GM19395 (cell line): ENCODE results near the gene GTF2H1.

Experiments
- ATAC-seq: cut with Tn5 transposase; IDR thresholded peaks from one replicate; pipeline ENCODE4 v1.9.1; 2021; ENCODE audit warnings: mild to moderate bottlenecking, moderate library complexity; ENCODE audit not compliant: unreplicated experiment

GTF2H1 gene

DNA sequence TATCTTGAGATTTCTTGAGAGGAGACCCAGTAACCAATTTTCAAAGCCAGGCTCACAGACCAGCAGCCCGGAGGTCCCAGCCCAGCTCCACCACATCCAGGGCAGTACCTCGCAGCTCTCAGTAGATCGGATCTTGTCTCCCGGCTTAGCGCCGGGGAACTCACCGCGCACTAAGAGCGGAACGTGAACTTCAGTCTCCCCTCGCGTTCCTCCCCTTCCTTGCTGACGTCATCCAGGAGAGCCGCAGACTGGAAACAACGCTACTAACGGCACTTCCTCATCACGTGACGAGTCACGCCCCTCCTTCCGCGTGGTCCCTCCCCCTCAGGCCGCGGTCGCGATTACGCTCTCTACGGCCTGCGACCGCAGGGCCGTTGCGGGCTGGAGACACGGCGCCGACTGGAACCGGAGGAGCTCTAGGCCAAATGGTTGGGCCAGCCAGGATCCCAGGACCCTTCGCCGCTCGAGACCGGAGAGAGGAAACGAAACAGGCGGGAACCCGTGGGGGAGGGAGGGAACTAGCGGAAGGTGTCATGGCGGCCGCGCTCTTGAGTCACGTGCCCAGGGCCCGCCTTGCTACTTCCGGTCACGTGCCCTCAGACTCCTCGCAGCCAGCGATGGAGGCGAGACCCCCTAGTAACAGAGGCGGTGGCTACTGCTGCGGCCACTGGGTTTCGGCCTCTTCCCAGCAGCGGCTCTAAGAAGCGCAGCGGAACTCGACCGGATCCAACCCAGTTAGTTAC is at the start of gene GTF2H1, which contains the start of gene HPS5:
Gene GTF2H1, plus strand, starts transcription at position 599 of the 743 bp plus-strand sequence. CDS start 10,508 bp downstream, outside the sequence.
Gene HPS5, minus strand, starts transcription at position 172 of the 743 bp plus-strand sequence. CDS start 4,282 bp downstream, outside the sequence.
- peak; percentile 90 for ATAC-seq

DNA sequence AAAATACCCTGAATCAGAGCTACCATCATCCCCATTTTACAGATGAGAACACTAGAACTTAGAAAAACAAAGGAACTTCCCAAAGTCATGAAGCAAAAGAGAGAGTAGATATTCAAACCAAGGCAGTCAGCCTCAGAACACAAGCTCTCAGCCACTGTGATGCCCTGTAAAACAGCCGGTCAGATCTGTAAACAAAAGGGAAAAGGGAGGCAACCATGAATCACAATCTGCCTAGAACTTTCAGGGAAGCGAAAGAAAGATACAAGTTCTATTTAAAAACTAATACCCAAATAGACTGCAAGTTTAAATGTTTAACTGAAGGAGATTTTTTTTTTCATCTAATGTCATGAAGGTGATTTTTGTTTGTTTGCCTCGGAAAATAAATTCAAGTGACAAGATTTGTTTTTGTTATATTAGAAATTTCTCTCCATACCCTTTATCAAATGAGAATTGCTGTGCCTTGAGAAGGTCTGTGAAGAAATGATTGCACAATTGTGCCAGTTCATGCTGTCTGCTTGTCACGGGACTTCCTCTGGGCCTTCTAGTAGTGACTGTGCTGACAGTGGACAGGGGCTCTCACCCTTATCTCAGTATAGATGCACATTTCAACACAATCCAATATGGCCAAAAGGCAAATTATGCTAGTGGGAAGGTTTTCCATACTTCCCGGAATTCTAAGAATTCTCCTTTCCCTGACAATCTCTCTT is 44.6 kb upstream of the GTF2H1 start:
- ATAC-seq: no peak

DNA sequence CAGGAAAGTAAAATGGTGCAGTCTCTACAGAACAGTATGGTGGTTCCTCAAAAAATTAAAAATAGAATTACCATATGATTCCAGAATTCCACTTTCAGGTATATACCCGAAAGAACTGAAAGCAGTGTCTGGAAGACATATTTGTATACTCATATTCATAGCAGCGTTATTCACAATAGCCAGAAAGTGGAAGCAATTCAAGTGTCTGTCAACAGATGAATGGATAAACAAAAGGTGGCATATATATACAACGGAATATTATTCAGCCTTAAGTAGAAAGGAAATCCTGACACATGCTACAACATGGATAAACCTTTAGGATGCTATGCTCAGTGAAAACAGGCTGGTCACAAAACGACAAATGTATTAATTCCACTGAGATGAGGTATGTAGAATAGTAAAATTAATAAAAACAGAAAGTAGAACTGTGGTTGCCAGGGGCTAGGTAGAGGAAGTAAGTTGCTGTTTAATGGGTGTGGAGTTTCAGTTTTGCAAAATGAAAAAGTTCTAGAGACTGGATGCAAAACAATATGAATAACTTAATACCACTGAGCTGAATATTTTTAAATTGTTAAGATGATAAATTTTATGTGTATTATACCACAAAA is 41.8 kb upstream of the GTF2H1 start:
- peak; percentile 92 for ATAC-seq

DNA sequence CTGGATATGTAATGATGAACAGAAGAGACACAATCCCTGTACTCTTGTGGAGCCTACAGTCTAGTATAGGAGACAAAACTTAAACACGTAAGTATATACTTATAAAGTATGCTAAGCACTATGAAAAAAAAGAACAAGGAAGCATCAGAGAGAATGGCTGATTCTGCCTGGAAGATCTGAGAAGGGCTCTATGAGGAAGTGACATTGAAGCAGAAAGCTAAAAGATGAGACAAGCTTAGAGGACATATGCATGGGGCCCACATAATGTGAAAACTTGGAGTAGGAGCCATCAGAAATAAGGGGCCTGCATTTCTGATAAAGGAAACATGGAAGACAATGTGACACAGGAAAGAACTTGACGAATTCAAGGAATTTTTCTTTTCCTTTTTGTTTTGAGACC is 39.7 kb upstream of the GTF2H1 start:
- ATAC-seq: no peak

DNA sequence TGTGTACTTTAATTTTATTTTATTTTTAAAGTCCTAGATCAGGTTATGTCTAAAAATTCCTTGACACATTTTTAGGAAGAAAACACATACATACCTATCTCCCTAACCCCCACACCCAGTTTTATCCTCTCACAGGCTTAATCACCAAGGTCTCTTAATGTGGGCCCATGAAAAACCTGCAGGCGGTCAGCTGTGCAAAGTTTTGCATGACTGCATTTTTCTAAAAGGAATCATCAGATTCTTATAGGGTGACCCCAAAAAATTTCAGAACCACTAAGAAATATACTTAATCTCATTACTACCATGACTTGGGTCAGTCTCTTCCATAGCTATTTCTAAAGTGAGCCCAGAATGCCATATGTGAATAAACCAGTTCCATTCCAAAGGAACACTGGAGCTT is 36.5 kb upstream of the GTF2H1 start:
- no peak for ATAC-seq

DNA sequence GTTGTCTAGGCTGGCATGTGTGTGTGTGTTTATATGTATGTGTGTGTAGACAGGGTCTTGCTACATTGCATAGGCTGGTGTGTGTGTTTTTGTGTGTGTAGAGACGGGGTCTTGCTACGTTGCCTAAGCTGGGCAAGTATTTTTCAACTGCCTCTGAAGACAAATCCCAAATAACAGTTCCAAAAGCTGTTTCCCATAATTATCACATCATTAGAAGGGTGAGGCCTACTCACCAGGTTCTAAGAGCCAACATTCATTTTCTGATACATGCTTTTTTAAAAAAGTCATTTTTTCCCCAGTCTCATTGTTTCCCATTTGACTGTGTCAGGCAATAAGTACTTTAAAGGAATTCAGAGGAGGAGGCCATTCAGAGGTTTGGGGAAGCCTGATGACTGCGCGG is 33.5 kb upstream of the GTF2H1 start:
- no peak for ATAC-seq

DNA sequence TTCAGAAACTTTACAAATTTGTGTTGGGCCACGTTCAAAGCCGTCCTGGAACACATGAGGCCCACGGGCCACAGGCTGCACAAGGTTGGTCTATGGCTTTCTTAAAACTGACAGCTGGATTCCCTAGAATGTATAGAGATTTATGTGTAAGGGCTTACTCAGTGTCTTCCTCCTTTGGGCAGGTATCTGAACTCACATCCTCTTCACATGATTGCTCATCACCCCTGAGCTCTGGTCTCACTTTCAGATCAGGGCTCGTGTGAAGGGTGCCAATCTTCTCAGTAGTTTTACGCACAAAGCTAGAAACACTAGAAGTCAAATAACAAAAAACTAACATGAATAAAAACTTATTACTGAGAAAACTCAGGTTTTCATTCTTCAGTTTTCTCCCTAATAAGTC is 27.5 kb upstream of the GTF2H1 start:
- peak; percentile 88 for ATAC-seq

DNA sequence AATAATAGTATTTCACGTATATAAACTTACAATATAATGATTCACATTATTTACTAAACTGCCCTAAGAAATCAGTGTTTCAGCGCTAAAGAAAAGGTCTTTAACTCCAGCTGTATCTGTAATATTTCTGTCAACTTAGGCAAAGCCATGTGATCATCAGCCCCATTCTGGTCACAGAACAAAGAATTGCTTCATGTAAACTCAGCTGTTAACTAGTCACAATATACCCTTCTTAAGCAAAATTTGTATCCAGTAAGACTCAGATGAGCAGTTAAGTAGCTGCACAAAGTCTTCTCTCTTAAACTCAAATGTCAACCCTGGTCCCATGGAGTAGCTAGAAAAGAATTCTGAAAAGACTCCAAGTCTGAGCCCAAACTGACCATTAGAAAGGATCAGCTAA is 27.1 kb upstream of the GTF2H1 start:
- no peak for ATAC-seq

DNA sequence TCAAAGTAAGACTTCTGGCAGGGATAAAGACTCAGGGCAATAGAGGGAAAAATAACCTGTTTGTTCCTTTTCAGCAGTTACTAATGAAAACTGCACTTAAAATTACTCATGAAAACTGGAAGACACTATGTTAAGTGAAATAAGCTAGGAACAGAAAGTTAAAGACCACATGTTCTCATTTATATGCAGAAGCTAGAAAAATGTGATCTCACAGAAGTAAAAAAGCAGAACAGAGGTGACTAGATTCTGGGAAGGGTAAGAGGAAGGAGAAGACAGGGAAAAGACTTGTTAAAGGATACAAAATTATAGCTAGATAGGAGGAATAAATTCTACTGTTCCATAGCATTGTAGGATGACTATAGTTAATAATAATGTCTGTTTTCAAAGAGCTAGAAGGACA is 22.6 kb upstream of the GTF2H1 start:
- no peak for ATAC-seq

DNA sequence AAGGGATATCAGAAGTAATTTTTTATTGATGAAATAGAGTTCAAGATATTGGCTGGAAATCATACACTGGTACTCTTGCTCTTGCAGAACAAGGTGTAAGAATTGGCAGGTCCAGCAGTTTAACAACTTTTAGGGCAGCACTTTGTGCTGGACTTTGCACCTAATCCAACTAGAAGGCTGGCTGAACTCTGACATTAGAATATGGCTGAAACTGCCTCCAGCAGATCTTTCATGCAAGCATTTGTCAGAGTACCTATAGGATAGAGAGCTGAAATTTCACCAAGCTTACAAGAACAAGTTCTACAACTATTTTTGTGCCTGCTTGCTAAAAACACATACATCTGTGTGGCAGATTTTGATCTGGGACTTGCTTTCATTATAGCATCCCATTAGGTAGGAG is 17.6 kb upstream of the GTF2H1 start:
- ATAC-seq: no peak

DNA sequence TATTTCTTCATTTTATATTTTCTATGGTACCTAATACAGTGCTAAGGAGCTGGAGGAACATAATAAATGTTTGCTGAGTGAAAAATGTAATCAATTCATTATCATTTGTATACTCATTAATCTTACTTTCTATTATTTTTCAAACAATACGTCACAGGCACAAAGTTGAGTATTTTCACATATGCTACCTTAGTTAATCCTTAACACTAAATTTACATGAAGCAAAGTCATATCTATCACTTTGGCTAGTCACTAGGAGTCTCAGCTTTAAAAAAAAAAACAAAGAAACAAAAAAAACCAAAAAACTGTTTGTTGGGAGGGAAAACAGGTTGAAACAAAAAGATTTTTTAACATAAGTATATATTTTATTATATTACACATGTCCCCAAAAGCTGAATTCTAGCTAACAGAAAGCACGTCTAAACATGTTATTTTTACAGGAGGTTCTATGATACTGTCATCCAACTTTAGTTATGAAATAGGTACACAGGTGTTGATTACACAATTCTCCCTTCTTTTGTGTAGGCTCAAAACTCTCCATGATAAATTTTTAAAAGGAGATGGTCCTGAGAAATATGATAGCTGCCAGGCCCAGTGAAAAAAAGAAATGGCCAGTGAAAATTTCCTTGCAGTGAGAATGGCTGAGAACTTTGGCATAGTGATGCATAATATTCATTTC is 14.8 kb upstream of the GTF2H1 start:
- no peak for ATAC-seq

DNA sequence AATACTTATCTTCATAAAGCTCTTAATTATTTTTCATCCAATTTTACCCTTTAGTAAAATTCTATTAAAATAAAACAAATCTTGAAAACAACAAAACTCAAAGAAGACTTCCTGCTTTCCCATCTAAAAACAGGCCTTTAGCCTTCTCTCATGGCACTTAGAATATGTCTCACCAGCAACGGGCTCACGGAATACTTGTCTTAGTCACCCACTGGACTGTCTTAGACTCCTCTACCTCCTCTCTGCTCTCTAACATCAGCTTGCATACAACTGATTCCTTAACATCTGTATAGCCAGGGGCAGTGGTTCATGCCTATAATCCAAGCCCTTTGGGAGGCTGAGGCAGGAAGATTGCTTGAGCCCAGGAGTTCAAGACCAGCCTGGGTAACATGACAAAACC is 14.1 kb upstream of the GTF2H1 start:
- no peak for ATAC-seq

DNA sequence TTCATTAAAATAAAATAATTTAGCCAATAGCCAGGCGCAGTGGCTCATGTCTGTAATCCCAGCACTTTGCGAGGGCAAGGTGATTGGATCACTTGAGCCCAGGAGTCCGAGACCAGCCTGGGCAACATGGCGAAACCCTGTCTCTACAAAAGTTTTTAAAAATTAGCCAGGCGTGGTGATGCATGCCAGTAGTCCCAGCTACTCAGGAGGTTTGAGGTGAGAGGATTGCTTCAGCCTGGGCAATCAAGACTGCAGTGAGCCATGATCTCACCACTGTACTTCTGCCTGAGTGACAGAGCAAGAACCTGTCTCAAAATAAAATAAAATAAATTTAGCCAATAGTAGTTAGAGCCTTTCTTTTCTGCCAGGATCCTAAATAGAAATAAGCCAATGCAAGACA is 12.7 kb upstream of the GTF2H1 start:
- no peak for ATAC-seq

DNA sequence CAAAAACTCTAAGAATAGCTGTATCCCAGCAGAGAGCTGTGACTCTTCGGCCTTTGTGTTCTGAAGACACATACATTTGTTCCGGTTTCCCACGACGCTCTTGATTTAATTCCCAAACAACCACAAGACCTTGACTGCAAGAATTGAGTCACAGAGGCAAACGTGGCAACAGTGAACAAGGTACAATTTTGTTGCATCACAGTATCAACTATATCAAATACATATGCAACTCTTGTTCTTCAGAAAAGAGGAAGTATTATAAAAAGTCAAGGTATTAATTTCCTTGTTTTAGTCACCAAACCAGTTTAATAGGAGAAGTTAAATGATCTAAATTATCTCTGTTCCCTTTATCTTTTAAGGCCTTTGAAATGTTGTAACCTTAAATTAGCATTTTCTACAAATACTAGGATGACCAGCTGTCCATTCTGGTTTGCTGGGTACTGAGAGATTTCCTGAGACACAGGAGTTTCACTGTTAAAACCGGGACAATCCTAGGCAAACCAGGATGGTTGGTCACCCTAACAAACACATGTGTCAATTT is 11.5 kb upstream of the GTF2H1 start:
- peak; percentile 66 for ATAC-seq

DNA sequence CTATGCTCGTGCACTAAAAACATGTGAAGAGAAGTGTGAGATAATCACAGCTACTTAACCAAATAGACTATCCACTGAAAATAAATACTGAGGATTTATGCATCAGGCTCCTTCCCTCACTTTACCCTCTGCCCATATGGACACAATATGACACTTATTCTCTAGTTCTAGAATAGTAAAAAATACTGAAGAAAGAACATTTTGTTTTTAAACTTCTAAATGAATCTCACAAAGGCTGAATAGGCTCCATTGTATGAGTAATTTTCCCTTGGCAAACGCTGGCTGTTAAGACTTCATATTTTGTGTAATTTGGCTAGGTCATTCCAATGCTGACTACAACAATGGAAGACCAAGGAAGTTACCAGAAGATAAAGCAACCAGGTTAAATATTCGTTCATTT is 10.4 kb upstream of the GTF2H1 start:
- no peak for ATAC-seq

DNA sequence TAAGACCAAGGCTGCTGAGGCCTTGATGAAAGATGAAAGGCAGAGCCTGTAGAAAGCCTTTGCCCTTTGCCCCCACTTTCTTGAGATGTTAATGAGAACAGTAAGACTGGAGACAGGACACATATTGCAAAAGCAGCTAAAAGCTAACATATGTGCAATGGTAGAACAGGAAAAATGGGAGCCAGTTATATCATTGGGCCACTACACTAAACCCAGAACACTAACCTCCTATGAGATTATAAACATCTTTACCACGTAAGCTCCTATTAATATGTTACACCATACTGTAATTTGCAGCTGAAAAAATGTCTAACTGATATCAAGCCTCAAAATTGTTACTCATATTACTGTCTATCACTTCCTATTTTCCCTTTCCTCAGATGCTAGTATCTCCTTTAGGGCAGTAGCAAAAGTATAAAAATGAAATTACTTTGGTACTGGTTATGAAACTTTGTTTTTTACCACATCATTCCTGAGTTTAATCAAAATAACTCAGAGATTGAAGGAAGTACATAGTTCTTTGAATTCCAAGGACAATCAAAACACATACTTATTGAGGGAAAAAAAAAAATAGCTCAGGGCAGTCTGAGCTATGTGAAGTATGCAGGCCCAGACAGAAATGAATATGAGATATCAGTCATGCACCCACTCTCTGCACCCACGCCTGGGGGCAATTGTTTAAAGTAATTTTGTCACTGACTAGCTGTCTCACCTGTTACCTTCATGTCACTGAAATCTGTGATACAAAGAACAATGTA is 9.5 kb upstream of the GTF2H1 start:
- no peak for ATAC-seq

DNA sequence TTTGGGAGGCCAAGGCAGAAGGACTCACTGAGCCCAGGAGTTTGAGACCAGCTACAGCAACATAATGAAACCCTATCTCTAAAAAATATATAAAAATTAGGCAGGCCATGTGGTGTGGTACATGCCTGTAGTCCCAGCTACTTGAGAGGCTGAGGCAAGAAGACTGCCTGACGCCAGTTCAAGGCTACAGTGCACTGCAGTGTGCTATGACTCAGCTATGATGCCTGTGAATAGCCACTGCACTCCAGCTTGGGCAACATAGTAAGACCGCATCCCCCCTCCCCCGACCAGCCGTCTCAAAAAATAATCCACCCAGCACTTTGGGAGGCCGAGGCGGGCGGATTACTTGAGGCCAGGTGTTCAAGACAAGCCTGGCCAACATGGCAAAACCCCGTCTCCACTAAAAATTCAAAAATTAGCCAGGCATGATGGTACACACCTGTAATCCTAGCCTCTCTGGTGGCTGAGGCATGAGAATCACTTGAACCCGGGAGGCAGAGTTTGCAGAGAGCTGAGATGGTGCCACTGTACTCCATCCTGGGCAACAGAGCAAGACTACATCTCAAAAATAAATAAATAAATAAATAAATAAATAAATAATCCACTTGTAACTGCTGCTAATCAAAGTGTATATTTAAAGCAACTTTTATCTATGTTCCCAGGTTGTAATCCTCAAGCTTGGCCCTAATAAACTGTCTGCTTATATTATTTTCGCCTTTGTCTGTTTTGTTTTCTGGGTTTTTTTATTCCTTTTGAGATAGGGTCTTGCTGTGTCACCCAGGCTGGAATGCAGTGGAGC is 8.2 kb upstream of the GTF2H1 start:
- no peak for ATAC-seq

DNA sequence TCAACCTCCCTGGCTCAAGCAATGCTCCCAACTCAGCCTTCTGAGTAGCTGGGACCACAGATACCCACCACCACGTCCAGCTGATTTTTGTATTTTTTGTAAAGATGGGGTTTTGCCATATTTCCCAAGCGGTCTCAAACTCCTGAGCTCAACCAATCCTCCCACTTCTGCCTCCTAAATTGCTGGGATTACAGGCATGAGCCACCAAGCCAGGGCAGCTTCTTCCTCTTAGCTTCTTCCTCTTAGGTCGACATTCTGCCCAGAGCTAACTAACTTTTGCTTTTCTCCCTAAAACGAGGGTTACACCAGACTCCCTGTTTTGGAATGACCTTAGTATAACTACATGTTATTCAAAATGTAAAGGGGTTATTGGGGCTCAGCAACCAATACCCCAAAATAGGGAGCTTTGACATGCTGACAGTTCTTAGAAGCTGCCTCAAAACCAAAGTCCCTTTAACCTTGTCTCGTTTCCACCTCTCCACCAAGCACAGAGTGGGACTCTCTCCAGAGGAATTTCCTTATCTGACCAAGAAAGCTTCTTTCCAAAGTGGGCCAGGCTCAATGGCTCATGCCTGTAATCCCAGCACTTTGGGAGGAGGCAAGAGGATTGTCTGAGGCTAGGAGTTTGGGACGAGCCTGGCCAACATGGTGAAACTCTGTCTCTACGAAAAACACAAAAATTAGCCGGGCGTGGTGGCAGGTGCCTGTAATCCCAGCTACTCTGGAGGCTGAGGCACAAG is 7.4 kb upstream of the GTF2H1 start:
- ATAC-seq: no peak

DNA sequence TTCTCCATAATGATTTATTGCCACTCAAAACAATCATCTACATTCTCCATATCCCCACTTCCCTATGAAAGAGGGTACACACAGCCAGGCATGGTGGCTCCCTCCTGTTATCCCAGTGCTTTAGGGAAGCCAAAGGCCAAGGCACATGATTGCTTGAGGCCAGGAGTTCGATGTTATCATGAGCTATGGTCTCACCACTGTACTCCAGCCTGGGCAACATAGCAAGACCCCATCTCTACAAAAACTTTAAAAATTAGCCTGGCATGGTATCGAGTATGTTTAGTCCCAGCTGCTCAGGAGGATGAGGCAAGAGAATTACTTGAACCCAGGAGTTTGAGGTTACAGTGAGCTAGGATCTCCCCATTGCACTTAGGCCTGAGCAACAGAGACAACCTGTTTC is 6.5 kb upstream of the GTF2H1 start:
- no peak for ATAC-seq
